Pancreas (tissue), 10 donors: ENCODE data around the gene ACER1. TPM values are rescaled to one million over a fixed set of nuclear protein-coding genes. Genes with fewer than 3 reads are reported as not detected.
"Not testable (repeated sequence)": the region's sequence is repeated elsewhere in the genome, so short reads cannot be mapped to it uniquely, and the experiment has no call there.

ENCODE experiments used
- ATAC-seq, 4 donors: fragments of 200-7000 bp; cut with Tn5 transposase; one replicate each; pipeline versions ENCODE4 v1.8.0 to v1.9.1; 2020; ENCODE audit warnings: mild to moderate bottlenecking in 4 of 4, moderate library complexity in 4 of 4
- DNase-seq, 6 donors: peaks; one replicate each; pipeline ENCODE4 v3.0.0-alpha.2; 2020
- FAIRE-seq: peaks from 2 replicates; lab custom pipeline; 2012; peaks lifted over from hg19 to GRCh38; lab: Jason Lieb, UNC
- H3K27ac ChIP-seq, 4 donors: fragments of 200-600 bp; sonication (generic); 1 replicate in 3 of 4; 2 replicates in 1 of 4; pipeline versions ENCODE4 v1.5.0 to v1.8.0; 2020
- H3K27me3 ChIP-seq, 4 donors: fragments of 200-600 bp; one replicate each; pipeline ENCODE4 v1.8.0; 2021
- H3K36me3 ChIP-seq, 3 donors: fragments of 200-600 bp; sonication (generic) in 1 of 3; one replicate each; pipeline versions ENCODE4 v1.5.0 to v1.8.0; 2020 to 2021
- H3K4me1 ChIP-seq, 3 donors: fragments of 200-600 bp; one replicate each; pipeline ENCODE4 v1.8.0; 2021
- H3K4me3 ChIP-seq, 4 donors: fragments of 200-600 bp; sonication (generic) in 2 of 4; one replicate each; pipeline versions ENCODE4 v1.5.0 to v1.8.0; 2020 to 2021
- H3K9me3 ChIP-seq, 4 donors: fragments of 200-600 bp; one replicate each; pipeline ENCODE4 v1.8.0; 2021
- WGBS, 2 donors: extraction: QIAGEN DNeasy Blood & Tissue Kit; methylation state at CpG; one replicate each; pipeline ENCODE4 v1.1.7; 2013; 5-methylcytosine and 5-hydroxymethylcytosine counted together
- intact Hi-C, 3 donors: fragments of 100-400 bp; cut with DNase I; formaldehyde crosslinking; loops; one replicate each; pipeline versions ENCODE4 v1.11.1 to v1.14.2; 2022
- polyA plus RNA-seq, 2 donors: library from polyadenylated mRNA; stranded (reverse); fragments of 200-250 nt; gene quantifications; one replicate each; pipeline ENCODE4 v1.2.3, GENCODE V29; 2013
- total RNA-seq, 6 donors: library from RNA; stranded (reverse); fragmentation: NEBNext Ultra II Directional in 4 of 6; extraction: Animal tissue kit (Norgen Biotek cat#: 25700) in 4 of 6; gene quantifications; one replicate each; pipeline versions ENCODE4 v1.2.1 to v1.2.4, GENCODE V29; 2021 to 2023
- TF ChIP-seq, protein P1 (sequence below), 4 donors: fragments of 200-600 bp; sonication (generic) in 3 of 4; IDR thresholded peaks; one replicate each; pipeline versions ENCODE4 v1.5.0 to v1.8.0; 2021; ENCODE audit warnings: antibody characterized with exemption in 4 of 4
- donor health status: healthy with polysubstance abuse.
- donor health status: DM: no; HTN: no; CAD: no; lungs with moderate emphysema.
- donor health status: DM: no; HTN: no; CAD: no.
- donor health status: control.
- donor health status: control.
- donor health status: Bipolar disorder and iron deficiency.
- donor health status: DM: yes; HTN: yes; CAD: no.
- donor health status: DM: no; HTN: no; CAD: no.
- donor health status: DM: no; HTN: no; CAD: no.
- donor health status: DM: yes; HTN: yes; CAD: no.

ACER1 gene
- total and polyA plus RNA-seq, 8 donors = not detected

DNA sequence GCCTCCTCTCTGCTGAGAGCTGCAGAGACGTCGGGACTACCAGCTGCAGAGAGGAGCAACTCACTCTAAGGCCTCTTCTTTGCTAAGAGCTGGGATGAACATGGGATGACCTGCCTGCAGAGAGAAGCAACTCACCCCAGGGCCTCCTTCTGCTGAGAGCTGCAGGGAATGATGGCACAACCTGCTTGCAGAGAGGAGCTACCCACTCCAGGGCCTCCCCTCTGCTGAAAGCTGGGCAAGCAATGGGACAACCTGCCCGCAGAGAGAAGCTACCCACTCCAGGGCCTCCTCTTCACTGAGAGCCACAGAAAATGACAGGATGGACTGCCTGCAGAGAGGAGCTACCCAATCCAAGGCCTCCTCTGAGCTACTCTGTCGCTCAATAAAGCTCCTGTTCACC lies 46.7 kb downstream of the ACER1 start:
- intact Hi-C loops = no loop called here
- TF ChIP-seq, protein P1, sequence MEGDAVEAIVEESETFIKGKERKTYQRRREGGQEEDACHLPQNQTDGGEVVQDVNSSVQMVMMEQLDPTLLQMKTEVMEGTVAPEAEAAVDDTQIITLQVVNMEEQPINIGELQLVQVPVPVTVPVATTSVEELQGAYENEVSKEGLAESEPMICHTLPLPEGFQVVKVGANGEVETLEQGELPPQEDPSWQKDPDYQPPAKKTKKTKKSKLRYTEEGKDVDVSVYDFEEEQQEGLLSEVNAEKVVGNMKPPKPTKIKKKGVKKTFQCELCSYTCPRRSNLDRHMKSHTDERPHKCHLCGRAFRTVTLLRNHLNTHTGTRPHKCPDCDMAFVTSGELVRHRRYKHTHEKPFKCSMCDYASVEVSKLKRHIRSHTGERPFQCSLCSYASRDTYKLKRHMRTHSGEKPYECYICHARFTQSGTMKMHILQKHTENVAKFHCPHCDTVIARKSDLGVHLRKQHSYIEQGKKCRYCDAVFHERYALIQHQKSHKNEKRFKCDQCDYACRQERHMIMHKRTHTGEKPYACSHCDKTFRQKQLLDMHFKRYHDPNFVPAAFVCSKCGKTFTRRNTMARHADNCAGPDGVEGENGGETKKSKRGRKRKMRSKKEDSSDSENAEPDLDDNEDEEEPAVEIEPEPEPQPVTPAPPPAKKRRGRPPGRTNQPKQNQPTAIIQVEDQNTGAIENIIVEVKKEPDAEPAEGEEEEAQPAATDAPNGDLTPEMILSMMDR (IDR thresholded peaks at IDR 0.05) = no peak
- H3K27ac ChIP-seq = no peak overlapping the region
- no peak overlapping the region for H3K4me3 ChIP-seq
- no peak for ATAC-seq
- no peaks in the 10 kb centered on the region for H3K27me3 ChIP-seq
- no peaks in the 10 kb centered on the region for H3K4me1 ChIP-seq
- H3K36me3 ChIP-seq = no peaks in the 10 kb centered on the region
- 83 to 88% methylated on average over 4 of the region's 4 CpGs for WGBS, 2 donors
- DNase-seq = peak in 1 of 6 donors; percentile 6
- H3K9me3 ChIP-seq = no peaks in the 10 kb centered on the region
- FAIRE-seq = no peak

DNA sequence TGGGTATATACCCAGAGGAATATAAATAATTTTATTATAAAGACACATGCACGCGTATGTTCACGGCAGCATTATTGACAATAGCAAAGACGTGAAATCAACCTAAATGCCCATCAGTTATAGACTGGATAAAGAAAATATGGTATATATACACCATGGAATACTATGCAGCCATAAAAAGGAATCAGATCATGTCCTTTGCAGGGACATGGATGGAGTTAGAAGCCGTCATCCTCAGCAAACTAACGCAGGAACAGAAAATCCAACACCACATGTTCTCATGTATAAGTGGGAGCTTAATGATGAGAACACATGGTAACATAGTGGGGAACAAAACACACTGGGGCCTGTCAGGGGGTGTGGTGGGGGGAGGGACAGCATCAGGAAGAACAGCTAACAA lies 51.0 kb downstream of the ACER1 start:
- H3K27ac ChIP-seq, H3K36me3 ChIP-seq, H3K4me3 ChIP-seq, intact Hi-C loops, H3K27me3 ChIP-seq, H3K9me3 ChIP-seq, ATAC-seq, FAIRE-seq, DNase-seq: not testable (repeated sequence)
- 77 to 88% methylated on average over 6 of the region's 6 CpGs for WGBS, 2 donors
- H3K4me1 ChIP-seq = peaks cover 0 to 12% (median 3%) of the 10 kb centered on the region in 3 donors

DNA sequence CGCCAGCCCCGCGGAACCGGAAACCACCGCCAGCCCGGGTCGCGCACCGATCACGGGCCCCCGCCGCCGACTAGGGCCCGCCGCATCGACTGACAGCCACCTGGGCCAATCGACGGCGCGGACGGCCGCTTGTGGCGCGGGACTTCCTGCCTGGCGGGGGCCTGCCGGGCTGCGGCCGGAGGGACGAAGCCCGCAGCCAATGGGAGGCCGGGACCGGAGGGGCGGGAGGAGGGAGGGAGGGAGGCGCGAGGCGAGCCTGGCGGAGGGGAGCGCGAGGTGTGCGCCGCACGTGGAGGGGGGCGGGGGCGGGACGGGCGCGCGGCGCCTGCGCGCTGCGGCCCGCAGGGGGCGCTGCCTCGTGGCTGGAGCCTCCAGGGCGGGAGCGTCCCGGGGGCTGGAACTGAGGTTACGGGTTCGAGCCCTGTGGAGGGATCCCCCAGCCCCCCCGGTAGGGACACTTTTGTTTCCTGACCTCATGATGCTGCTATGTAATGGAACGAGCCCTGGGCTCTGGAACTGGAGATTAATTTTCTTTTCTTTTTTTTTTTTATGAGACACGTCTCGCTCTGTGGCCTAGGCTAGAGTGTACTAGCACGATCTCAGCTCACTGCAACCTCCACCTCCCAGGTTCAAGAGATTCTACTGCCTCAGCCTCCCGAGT lies 53.4 kb downstream of the ACER1 start, which contains the start of gene MLLT1:
TSS of gene MLLT1 (minus strand) at position 45 of the 661 bp plus-strand sequence. CDS start 191 bp downstream, outside the sequence.
- intact Hi-C loops = no loop called here
- 4 to 5% methylated on average over 52 to 66 of the region's 66 CpGs for WGBS, 2 donors

DNA sequence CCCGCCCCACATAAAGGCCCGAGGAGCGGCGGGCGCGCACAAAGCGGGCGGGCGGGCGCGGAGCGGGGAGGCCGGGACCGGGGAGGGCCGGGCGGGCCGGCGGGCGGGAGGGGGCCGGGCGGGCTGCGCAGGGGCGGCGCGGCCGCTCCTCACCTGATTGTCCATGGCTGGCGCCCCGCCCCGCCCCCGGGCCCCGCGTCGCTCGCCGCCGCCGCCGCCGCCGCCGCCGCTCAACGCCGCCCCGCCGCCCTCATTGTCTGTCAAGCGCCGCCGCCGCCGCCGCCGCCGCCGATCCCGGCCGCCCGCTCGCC lies 53.8 kb downstream of the ACER1 start:
- peaks cover 7 to 19% (median 9%) of the 10 kb centered on the region in 3 donors for H3K4me1 ChIP-seq
- no peaks in the 10 kb centered on the region for H3K27me3 ChIP-seq
- ATAC-seq (peak in 2 of 4 donors; percentile 3 to 8), DNase-seq (no peak), FAIRE-seq (no peak)
- no peaks in the 10 kb centered on the region for H3K36me3 ChIP-seq
- 0 to 13% methylated on average over 3 to 59 of the region's 59 CpGs for WGBS, 2 donors
- peak overlapping the region in 3 of 4 donors; percentile 38 to 57 (median 53) for H3K27ac ChIP-seq
- H3K9me3 ChIP-seq = no peaks in the 10 kb centered on the region
- TF ChIP-seq, protein P1 (IDR thresholded peaks at IDR 0.05) = no peak
- H3K4me3 ChIP-seq = peak overlapping the region; percentile 71 to 89 (median 78)
- intact Hi-C loops = no loop called here

More for the DNA sequence above, 53.4 kb downstream of the ACER1 start, which contains the start of gene MLLT1:
- TF ChIP-seq, protein P1 (IDR thresholded peaks at IDR 0.05) = peak; percentile 59 to 78 (median 66)
- peak within 1 kb of the TSS; percentile 71 to 89 (median 78) for H3K4me3 ChIP-seq
- H3K27ac ChIP-seq = peak within 1 kb of the TSS; percentile 38 to 57 (median 46)
- H3K27me3 ChIP-seq = no peaks in the 10 kb centered on the region
- no peaks in the 10 kb centered on the region for H3K9me3 ChIP-seq
- peaks cover 2 to 14% (median 4%) of the 10 kb centered on the region in 3 donors for H3K4me1 ChIP-seq
- no peak for FAIRE-seq
- no peaks in the 10 kb centered on the region for H3K36me3 ChIP-seq
- peak; percentile 96 to 99 (median 98) for DNase-seq
- peak; percentile 98 to 99 (median 98) for ATAC-seq

DNA sequence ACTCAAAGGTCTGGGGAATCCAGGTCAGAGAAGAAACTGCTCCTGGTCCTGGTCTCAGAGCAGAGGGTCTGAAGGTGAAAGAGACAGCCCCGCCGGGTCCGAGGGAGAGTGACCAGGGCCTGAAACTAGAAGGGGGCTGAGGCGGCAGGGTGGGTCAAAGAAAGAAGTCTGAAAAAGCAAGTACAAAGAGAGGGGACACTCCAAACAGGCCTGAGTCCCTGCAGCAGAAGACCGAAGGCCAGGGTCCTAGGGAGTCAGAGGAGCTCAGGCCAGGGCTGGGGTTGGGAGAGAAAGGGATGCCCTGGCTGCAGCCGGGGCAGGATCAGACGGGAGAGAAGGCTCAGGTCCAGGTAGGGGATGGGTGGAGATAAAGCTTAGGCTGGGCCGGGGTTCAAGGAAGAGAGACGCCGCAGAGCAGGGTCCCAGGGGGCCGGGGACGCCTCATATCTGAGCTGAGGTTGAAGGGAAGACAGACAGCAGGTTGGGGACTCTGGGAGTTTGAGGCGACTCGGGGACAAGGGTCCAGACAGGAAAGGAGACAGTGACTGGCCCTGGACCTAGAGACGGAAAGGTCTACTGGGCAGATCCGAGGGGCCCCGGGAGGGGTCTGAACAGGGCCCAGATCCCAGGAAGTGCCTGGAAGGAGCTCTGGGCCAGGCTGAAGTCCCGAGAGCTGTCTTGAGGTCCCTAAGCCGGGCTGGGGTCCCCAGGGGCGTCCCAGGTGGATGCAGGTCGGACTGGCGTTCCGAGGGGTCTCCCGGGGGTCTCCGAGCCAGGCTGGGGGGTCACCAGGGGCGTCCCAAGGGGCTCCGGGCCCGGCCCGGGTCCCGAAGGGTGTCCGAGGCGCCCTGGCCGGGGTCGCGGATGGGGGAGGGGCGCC lies 54.4 kb downstream of the ACER1 start:
- Histone ChIP-seq H3K36me3 (no peaks in the 10 kb centered on the region), H3K9me3 (no peaks in the 10 kb centered on the region), H3K27ac (peak overlapping the region; percentile 38 to 57 (median 46)), H3K4me1 (peaks cover 12 to 25% (median 15%) of the 10 kb centered on the region in 3 donors), H3K4me3 (peak overlapping the region; percentile 71 to 89 (median 78)), H3K27me3 (no peaks in the 10 kb centered on the region)
- TF ChIP-seq, protein P1 (IDR thresholded peaks at IDR 0.05) = no peak
- intact Hi-C loops = no loop called here
- no peak for FAIRE-seq
- DNase-seq = peak in 2 of 6 donors; percentile 42 to 63
- WGBS, 2 donors = 4 to 8% methylated on average over 20 to 36 of the region's 36 CpGs
- no peak for ATAC-seq
